ENCODE measurements around the gene ZNF654.

- no peak for TF ChIP-seq CTCF (IDR thresholded peaks at IDR 0.05)
- TF ChIP-seq POLR2A (IDR thresholded peaks at IDR 0.05), result no peak
These were observed 53.2 kb downstream of the ZNF654 start for GRCh38 chr3:88112289-88112688.
